HG03442 (cell line): Measurements from ENCODE around the gene CNTN4.
"Not testable (repeated sequence)": the region's sequence is repeated elsewhere in the genome, so short reads cannot be mapped to it uniquely, and the experiment has no call there.

Experiments
- ATAC-seq: cut with Tn5 transposase; IDR thresholded peaks from one replicate; pipeline ENCODE4 v1.9.1; 2021; ENCODE audit warnings: mild to moderate bottlenecking, moderate library complexity; ENCODE audit not compliant: unreplicated experiment

CNTN4 gene

DNA sequence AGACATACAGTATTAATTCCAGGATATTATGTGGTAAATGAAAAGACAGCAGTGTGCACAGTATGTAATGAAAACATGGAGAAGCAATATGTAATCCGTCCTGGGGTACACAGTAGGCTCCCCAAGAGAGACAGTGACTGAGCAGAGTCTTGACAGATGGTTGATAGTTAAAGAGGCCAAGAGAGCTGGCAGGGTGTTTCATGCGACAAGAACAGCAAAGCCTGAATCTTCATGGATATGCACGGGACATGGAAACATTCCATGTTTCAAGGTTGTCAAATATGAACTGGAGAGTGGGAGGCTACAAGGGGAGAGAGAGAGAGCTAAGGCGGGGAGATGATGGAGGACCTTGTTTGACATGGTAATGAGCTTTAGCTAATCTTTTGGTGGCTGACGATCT is 673.1 kb downstream of the CNTN4 start:
- no peak for ATAC-seq

DNA sequence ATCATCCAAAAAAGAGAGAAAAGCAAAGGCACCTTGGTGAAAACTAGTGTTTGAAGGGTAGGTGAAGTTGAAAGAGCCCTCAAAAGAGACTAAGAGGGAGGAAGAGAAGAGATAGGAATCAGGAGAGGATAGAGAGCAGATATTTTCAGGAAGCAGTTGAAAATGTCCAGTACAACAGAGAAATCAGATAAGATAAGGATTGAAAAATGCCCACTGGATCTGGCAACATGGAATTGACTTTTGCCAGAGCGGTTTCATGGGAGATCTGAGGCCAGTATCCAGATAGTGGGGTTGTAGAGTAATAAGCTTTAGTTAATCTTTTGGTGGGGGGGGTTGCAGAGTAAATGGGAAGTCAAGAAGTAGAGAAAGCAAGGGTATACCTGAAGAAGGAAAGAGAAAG is 674.1 kb downstream of the CNTN4 start:
- no peak for ATAC-seq

DNA sequence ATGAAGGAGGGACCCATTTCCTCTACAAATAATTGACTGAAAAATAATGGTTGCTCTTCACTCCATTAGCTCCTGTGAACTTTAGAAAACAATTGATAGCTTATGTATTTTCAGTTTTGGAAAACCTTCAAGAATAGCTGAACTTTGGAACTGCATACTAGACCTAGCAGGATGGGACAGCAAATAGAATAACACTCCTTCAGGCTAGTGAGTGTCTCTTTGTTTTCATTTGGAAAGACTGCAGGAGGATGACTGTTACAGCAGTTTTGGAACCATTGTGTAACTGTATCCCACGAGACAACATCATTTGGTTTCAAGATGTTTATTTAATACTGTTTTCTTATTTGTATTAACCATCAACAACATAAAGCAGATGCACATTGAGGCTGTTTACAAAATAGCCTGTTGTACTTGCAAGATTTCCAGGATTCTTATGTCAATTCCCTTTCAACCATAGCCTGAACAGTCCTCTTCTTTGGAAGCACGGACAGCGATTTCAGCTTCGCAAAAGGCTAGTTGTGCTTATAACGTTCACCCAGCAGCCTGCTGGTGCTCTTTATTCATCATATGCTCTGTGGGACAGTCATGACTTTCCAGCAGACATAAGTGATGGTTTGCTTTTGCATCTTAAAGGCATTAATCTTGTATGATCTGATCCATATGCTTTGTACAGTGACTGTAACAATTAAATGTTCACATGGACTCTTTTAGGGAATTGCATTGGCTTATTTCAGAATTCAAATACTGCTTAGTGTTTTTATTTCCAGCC is 676.0 kb downstream of the CNTN4 start:
- ATAC-seq = no peak

DNA sequence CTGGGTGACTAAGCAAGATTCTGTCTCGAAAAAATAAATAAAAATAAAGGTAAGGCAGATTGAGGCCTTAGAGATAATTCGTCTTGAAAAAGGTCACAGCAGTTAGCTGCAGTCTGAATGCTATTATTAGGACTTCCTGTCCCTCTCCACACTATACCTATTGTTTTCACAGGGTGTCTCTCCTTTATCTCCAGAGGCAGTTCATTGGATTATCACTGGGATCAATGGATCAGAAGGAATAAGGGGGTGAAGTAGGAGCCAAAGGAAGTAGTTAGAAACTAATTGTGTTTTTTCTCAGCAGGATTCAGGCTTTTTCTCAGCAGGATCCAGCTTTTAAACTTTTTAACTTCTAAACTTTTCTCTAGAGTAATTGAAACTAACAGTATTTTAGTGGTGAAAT is 684.6 kb downstream of the CNTN4 start:
- no peak for ATAC-seq

DNA sequence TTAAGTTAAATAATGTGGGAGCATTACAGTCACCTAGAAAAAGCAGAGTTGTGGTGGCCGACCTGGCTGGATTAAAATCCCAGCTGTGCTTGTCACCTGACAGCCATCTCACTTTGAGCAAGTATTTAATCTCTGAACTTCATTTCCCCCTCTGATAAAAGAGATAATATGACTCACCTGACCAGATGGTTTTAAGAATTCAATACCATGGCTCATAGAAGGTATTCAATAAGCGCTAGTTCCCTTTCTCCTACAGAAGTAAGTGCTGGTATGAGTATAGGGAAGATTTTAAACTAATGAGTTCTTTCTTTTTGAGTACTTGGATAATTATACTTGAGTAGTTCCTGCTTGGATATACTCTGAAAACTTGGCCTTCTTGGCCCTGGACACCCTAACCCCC is 686.0 kb downstream of the CNTN4 start:
- no peak for ATAC-seq

DNA sequence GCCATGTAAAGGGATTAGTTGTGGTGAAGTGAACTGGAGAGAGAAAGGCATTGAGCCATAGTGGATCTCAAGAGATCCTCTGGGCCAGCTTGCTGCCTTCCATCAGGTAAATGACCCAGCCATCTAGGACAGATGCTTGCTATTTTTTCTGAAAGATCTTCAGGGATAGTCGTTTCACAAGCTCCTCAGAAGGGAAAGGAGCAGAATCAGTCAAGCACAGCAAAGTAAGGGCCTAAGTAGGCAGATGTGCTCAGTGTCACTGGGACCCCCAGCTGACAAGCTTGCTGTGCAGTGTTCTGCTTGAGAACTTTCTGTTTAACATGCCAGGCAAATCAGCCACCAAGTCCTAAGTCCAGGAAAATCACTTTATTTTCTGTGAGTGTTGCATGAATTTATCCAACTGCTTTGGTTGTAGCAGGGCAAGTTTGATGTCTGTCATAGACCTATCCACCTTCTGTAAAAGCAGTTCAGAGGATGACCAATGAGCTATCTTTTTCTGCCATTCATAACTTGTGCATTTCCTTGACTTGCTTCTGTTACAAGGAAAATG is 691.7 kb downstream of the CNTN4 start:
- no peak for ATAC-seq

DNA sequence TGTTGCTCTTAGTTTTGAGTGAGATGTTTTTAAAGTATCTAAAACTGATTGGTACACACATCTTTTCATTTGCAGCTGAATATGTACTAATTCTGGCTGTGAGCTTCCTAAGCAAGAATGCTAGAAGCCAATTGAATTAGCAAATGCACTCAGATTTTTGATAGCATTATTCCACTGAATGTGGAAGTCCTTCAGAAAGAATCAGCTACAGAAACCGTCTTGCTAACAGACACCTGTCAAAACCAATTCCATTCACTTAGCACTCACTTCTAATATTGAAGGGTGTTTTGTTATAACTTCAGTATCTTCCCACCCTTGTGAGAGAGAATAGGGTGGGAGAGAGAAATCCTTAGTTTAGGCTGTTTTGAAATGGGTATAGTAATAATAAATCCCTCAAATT is 693.8 kb downstream of the CNTN4 start:
- ATAC-seq = no peak

DNA sequence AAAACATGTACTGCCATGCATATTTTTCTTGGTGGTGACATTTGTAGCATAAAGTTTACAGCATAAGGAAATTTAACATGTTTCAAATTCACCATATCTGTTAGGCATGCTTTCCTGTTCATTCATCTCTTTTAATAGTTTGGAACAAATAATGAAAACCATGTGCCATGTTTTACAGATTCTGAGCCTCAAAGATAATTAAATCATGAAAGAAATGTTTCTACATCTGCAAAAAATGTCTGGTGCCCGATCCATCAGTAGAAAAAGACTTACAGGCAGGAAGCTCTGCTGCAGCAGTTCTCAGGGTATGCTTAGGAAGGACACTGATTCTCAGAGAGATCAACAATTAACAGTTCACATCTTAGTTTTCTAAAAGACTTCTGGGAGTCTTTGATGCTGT is 695.3 kb downstream of the CNTN4 start:
- ATAC-seq = no peak

DNA sequence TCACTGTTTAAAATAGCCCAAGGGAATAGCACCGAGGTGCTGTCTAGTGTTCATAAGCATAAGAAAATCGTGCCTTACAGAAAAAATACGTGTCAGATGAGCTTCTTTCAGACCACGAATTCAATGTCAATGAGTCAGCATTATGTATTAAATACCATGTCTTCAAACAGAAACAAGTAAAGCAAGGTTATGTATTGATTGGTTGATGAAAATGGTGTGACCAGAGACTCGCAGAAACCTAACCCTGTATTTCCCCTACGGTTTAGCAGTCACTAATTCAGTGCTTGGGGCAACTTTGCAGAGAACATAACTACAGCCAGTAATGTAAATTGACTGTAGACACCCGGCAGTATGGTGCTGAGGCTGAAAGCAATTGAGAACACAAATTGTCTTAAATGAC is 703.8 kb downstream of the CNTN4 start:
- no peak for ATAC-seq

DNA sequence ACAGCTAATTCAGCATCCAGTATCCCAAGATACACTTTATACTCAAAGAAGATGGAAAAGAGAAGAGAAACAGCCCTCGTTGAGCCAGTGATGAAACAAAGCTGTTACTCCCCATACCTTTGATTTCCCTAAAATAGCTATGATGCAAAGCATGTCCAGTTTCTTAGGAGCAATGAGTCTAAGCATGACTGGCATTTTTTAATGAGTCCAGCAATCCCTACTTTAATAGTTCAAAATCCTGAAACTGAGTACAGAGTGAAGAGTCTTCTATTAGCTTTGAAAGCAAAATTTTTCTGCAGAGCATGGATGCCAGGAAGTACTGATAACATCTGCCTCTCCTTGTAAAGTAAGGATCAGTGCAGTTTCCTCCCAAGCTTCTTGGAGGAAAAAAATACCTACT is 708.8 kb downstream of the CNTN4 start:
- ATAC-seq = no peak

DNA sequence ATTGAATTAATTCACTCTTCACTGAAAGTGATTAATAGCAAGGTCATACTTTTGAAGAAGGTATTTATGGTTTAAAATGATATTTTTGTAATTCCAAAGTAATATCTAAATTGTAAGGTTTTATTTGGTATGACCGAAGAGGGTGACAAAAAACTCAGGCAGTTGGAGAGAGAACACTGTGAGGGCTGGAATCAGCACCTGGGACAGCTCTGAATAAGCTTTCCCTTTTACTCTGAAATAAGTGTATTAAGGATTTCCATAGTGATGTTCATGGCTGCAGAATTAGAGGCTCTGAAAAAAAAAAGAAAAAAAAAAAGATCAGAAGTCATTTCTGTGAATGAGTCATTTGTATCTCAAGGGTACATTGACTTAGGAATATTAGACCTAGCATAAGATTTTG is 712.1 kb downstream of the CNTN4 start:
- ATAC-seq = no peak

DNA sequence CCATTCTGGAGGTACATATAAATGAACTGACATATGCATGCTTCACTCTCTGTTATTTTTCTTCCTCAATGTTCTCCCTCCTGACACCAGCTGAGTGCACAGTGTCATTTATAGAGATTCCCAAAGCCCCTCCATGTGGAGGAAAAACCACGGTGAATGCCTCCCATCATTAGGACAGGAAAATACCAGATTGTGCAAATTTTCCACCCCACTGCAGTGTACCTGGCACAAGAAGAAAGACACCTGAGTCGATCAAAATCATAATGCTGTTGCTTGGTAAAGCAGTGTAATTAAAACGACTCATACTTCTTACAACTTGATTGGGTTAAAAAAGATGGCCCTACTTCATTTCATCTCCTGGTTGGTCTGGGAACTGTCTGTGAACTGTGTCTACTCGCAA is 720.9 kb downstream of the CNTN4 start:
- no peak for ATAC-seq

DNA sequence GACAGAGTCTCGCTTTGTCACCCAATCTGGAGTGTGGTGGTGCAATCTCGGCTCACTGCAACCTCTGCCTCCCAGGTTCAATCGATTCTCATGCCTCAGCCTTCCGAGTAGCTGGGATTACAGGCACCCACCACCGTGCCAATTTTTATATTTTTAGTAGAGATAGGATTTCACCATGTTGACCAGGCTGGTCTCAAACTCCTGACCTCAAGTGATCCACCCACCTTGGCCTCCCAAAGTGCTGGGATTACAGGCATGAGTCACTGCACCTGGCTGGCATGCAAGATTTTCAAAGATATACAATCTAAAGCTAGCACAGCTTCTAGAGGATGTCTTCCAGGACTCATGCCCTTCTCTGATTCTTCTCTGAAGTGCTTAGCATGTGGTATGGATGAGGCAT is 722.3 kb downstream of the CNTN4 start:
- not testable (repeated sequence) for ATAC-seq

DNA sequence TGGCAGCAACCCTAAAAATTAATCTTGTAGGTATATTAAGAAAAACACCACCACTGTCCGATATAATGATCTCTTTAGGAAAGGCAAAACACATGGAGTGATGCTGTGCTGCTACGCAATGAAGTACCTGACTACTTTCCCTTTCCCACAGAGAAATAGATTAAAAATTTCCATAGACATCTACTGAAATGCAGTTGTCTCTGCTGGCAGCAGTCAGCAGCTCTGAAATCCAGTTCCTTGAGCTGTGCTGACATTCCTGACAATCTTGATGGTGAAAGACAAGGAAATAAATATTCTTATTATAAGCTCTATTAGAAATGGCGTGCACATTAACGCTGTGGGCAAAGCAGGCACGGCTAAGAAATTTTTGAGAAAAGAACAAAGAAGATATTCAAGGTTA is 723.9 kb downstream of the CNTN4 start:
- ATAC-seq = no peak

DNA sequence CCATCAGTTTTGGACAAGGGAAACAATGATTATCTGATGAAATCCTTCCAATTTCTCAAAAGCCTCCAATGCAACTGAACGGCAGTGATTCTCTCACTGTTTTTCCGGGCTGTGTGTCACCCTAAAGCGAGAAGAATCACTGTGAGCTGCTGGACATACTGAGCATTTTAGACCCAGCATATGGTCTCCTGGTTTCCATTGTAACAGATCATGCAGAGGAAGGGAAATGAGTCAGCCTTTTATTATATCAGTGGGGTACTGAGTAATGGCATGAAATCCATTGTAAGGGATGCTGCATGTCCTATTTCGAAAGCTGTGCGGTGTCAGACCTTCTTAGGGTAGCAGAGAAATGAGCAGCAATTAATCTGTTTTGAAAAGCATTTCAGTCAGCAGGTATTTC is 724.4 kb downstream of the CNTN4 start:
- no peak for ATAC-seq

DNA sequence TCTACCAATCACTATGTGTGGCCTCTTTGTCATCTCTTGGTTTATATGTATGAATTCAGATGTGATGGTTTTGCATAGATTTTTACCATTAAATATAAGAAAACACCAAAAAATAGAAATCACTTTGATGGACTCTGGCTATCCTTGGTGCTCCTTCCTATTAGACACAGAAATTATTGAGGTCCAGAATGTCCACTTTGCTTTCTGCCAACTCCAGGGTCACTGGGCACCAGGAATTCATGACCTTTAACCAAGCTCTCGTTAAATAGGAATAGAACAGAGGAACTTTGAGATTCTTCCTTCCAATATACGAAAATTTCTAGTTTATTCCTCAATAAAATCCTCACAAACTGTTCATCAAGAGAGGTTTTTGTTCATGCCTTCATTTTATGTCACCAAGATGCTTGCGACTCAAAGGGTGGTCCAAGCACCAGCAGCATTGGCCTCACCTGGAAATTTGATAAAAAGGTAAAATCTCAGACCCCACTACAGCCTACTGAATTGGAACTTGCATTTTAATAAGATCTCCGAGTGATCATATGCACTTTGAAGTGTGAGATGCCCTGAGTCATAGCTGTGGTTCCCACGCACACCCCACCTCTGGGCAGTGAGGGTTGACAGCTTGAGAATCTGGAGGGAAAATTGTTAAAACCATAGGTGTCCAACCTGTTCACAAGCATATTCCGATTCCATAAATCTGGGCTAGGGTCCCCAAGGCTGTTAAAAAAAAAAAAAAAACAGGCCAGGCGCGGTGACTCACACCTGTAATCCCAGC is 725.0 kb downstream of the CNTN4 start:
- ATAC-seq = no peak

DNA sequence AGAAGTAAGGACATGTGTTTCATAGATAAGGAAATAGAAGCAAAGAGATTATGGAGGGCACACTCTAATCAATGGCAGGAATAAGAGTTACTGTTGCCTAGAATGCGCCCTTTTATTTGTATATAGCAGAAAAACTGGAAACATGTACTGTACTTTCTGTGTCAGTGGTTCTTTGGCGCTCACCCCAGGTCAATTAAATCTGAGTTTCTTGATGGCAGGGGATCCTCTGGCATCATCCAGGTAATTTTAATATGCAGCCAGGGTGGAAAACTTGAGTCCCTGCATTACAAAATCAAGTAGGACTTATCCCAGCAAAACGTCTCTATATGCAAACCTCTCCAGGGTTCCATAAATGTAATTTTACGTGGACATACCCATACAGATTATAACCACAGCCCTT is 727.4 kb downstream of the CNTN4 start:
- no peak for ATAC-seq

DNA sequence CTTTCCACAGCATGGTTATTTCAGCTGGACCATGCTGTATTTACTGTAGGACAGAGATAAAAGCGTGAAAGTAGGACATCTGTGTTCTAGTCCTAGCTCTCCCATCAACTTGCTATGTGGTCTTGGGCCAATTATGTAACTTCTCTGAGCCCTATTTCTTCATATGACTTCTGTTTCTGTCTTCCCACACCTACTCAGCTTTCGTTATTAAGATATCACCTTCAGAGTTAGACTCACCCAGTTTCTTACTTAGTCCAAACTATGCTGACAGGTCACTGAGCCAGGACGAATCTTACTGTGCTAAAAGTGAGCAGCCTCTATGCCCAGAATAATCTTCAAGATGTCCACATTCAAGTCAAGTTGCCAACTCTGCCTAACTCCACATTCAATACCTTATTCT is 727.8 kb downstream of the CNTN4 start:
- ATAC-seq = peak; percentile 68

DNA sequence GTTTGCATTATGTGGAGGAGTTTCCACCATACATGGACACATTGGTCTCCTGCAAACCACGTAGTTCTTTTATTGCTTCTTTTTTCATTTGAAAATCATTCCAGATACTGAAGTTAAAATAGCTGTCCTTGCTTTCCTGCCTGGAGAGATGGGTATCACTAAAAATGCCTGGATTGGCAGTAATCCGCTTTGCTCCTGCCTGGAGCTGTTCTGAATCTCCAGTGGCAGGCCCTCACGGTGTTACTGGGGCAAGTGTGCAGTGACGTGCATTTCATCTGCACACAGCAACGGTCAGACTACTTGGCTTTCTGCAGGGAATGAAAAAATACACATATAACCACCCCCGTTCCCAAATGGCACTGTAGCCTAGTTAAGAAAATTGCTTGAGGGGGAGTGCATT is 738.6 kb downstream of the CNTN4 start:
- no peak for ATAC-seq

DNA sequence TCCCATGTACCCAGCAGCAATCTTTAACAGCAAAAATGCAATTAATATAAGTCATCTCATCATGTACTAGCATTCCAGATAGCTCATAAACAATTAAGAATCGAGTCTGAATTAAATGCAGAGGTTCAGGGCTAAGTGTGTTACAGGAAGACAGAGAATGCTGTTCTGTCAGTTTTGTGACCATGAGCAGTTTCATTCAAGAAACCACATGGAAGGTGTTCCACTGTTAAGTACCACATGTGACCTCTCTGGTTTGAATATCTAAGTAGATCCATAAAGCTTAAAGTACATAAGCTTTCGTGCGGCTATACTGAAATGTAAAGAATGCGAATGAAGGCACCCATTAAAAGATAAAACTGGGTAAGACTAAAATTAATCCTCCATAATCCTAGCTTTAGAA is 739.2 kb downstream of the CNTN4 start:
- ATAC-seq = no peak

DNA sequence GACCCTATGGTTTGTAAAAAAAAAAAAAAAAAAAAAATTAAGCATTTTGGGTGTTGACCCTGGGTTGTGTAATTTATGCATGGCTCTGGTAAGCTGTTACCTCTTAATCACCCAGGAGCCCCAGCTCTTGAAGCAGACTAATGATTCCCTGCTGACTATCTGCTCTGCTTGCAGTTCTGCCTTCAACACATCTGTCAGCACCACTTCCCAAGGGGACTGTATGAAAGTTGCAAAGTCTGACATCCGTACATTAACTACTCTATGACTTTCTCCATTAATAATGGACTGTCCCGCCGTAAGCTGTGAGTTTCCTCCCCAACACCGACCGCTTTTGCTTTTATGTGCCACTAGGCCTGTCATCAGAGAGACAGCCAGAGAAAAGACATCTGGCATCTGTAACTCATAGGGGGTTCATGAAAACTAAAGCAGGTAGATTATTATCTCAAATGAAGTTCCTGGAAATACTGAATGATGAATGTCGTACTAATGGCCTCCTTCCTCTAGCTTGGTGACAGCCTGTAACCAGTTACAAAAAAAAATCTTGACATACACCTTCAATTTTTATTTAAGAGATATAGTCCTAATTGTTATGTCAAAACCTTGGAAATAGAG is 740.0 kb downstream of the CNTN4 start:
- no peak for ATAC-seq

DNA sequence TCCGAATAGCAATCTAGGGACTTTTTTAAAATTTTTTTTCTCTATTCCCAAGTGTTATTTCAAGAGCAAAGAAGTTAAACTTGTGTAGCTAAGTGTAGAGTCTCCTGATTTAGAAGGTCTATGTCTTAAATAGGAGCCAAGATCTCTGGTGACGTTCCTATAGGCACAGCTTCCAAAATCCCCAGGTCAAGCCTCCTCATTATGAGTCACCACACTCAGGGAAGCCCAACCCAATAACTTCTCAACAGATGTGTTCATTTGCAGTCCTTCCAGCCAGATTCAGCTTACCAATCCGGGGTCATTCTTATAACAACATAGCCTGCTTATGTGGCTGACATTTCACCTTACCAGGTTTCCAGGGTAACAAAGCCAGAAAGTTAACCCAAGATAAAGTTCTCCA is 741.2 kb downstream of the CNTN4 start:
- ATAC-seq = no peak
